HG03442 (cell line): ENCODE measurements around the gene LEKR1.
A peak's percentile ranks its signal among the peaks of the same experiment; 100 is the strongest.
"Not testable (repeated sequence)": the region's sequence is repeated elsewhere in the genome, so short reads cannot be mapped to it uniquely, and the experiment has no call there.

Experiments used
- ATAC-seq: cut with Tn5 transposase; IDR thresholded peaks from one replicate; pipeline ENCODE4 v1.9.1; 2021; ENCODE audit warnings: mild to moderate bottlenecking, moderate library complexity; ENCODE audit not compliant: unreplicated experiment

Gene LEKR1

DNA sequence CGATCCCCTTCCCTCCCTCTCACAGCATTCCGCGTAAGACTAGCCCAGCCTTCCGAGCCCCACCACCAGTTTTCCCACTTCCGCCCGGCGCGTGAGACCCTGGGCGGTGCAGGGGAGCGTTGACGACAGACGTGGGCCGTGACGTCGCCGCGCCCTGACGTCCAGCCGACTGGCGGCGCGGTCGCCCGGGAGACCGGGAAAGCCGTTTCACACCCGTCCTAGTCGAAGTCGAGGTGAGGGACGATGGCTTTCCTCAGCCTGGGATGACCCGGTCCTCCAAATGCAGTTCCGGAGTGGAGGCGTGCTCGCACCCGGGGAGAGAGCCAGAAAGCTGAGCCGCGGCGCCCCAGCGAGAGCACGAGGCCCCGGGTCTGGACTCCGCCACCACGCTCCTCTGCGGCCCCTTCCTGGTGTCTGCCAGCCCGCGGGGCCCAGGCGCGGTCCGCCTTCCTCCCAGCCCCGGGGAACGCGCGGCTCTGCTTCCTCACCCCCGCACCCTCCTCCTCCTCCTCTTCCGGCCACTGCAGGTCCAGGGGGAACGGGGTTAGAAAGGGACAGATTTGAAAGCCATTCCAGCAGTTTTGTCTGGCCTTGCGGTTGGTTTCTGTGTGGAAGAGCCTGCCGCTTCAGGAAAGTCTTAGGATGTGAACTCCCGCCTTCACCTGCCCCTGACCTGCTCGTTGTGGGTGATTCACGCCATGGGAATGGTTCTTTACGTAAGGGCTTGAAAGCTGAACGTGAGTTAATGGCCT is at the start of gene LEKR1:
TSS of gene LEKR1 (plus strand) at position 210 of the 752 bp plus-strand sequence. CDS start 2,977 bp downstream, outside the sequence.
- ATAC-seq = peak; percentile 82

DNA sequence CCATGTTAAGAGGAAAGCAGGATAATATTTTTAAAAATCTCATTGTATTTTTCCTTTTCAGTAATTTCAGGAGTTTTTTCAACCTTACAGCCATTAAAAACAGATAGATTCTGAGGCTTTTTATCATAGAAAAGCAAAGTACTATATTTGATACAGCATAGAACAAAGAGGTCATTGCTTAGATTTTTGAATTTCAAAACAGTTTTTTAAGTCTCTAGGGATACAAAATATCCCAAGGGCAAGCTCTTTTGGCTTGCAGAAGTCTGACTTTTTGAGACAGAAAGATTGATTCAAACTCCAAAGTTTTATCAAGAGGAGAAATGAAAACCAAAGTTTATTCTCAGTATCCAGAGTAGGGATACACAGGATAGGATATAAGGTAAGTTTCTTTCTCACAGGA is 49.3 kb upstream of the LEKR1 start:
- ATAC-seq = no peak

DNA sequence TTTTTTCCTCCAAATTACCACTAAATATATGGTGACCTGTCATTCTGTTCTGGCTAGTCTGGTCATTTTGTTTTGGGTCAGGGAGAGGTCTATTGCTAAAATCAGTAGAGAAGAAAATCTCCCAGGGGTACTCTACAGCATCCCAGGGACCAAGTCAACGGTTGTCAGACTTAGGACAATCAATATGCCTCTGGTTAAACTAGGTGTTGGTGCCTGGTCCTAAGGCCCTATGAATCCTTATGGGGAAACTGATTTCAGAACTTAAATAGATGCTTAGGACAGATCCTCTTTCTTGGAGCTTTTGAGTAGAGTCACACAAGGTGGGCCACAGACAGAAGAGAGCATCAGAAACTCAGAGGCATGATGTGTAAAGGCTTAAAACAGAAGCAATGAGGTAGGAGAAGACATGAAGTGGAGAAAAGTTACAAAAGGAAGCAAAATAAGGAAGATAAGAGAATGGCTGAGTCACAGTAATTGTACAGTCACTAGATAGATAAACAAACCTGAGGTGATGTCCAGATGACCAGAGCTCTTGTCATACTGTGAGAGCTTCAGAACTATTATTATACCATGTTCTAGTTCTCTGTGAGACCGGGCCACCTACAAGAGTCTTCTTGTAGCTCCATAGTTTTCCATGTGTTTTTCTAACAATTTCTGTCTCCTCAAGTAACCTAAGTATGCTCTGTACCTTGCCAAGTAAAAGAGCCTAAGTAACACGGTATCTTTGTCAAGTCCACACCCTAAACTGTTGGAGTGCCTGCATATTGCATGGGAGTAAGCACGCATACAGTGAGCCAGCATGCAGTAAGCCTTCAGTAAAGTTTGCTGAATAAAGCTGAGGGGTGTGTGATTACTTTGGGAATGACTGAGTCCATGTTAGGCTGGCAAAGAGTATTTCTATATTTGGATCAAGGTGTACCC is 44.6 kb upstream of the LEKR1 start:
- no peak for ATAC-seq

DNA sequence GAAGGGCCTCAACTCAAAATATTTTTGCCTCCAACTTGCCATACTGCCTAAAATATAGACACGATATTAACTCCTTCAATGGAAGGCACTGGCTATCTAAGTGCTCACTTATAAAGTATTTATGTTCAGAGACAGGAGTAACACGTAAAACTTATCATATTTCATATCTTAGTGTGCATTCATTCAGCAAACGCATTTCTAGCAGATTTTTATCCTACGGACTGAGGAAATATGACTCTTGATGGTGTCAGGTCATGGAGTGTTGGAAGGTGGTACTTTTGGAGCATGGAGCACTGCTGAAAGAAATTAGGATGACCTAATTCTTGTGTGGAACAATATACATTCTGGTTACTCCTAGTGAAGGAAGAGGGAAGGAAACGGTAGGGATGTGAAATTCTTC is 43.8 kb upstream of the LEKR1 start:
- no peak for ATAC-seq

DNA sequence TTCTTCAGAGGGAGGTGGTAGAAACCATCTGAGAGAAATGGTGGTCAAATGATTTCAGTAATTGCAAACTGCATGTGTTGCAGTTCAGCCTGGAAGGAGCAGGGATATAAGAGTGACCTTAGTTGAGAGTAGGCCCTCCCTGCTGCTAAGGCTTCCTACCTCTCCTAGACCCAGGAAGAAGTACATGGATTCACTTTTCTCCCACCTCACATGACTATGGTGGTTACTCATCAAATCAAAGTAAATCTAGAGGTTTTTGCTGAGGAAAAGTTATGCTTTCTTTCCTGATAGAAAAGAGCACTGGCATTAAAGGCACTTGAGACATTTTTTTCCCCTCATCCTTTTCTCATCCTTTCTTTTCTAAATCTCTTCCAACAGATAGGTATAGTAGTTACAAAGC is 43.2 kb upstream of the LEKR1 start:
- ATAC-seq = no peak

DNA sequence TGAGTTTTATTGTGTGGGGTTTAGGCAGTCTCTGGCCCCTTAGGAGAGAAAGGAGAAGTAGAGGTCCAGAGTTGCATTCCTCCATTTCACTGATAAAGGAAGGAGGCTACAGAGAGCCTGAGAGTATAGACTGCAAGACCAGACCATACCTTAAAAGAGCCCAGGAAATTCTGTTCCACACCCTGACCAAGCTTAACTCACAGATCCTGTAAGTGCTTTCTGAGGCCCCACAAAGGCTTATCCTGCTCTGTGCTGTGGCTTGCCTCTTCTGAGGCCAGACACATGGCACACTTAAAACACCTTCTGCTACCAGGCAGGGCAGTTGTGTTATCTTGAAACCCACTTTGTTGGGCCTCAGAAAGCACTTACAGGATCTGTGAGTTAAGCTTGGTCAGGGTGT is 39.2 kb upstream of the LEKR1 start:
- no peak for ATAC-seq

DNA sequence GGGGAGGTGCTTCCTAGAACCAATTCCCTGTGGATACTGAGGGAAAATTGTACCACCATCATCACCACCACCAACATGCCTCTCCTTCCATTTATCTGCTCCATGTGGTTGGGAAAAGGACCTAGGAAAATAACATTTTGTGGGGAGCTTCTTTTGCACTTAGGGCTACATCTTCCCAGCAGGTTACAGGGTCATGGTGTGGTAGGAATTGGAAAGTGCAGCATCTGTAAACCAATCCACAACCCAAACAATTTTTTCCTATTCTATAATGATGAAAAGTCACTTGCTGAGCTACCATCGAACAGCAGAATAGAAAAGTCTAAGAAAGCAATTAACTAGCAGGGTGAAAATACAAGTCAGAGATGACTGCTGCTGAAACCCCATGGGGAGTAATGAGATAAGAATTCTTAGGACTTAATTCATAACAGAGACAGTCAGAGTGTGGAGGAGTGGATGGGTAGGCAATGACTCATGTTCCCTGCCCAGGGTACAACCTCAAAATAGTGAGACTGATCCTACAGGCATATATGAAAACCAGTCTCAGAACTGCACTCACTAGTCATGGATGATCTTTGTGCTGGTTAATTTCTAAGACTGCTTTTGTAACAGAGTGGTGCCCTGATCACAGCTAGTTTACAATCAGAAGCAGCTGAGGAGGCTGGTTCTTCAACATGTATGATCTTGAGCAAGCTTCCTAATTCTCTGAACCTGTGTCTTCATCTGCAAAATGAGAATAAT is 38.1 kb upstream of the LEKR1 start:
- peak; percentile 93 for ATAC-seq

DNA sequence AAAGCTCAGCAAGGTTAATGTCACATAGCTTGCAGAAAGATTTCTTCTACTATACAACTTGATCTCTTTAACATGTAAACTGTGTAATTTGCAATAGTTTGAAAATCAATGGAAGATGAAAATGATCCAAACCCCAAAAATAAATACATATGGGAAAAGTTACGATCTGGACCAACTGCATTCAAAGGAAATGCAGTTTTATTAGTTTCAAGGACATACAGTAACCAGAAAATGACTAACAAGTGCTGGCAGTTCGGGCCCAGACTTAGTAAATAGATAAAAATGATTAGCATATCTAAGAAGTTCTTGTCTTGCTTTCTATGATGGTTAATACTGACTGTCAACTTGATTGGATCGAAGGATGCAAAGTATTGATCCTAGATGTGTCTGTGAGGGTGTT is 37.3 kb upstream of the LEKR1 start:
- no peak for ATAC-seq

DNA sequence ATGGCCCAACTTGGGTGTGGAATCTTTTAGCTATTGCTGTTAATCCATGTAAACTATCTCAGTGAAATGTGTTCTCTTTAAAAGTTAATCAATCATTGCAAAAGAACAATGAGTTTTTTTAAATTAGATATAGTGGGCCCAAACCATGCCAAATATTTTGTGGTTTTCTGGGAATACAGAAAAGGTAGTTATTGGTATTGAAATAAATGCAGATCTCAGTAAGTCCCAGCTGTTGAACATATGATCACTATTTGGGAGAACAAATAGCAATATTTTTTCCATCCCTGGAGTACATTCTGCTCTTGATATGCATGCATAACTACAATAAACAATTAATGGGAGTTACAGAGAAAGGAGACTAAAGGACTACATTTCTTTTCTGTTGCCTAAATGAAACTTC is 36.0 kb upstream of the LEKR1 start:
- no peak for ATAC-seq

DNA sequence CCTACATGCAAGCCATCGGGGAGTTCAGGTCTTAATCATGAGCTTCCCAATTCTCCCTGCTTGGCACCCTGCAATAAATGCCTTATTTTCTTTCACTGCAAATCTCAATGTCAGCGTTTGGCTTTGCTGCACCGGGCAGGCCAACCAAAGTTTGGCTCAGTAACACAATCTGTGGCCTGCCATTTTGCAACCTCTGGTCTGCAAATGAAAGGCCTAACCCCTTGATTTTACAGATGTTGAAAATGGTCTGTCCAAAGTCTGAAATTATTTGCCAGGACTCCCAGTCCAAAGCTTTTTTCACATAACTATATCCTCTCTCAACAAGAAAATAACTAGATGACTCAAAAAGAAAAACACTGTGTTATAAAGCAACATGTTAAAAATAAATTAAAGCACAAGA is 34.0 kb upstream of the LEKR1 start:
- ATAC-seq = no peak

DNA sequence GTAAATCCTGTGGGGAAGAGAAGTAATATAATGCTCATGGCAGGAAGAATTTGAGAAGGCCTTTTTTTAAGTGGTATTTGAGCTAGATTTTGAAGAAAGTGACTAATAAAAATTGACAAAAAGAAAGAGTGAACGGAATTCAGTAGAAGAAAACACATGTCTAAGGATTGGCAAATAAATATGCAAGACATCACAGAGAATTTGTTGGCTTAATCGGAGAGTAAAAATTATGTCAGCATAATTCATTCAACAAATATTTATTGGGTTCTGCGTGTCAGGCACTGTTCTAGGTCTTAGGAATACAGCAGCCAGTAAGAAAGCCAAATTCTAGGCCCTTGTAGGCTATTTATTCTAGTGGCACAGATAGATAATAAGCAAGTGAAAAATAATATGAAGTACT is 33.6 kb upstream of the LEKR1 start:
- ATAC-seq = no peak

DNA sequence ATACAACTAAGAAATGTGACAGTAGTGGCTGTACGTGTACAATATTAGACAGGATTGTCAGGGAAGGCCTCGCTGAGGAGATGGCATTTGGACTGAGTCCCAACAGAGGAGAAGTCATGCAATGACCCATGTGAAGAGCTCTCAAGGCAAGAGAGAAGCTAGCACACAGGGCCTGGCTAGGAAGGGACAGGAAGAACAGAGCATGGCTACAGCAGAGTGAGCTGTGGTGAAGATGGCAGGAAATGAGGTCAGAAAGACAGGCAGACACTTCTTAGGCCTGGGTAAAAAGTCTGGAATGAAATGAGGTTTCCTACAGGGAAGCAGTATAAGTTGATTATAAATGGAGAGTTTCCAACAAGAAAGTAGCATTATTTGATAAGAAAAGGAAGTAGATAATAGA is 33.2 kb upstream of the LEKR1 start:
- ATAC-seq = peak; percentile 36

DNA sequence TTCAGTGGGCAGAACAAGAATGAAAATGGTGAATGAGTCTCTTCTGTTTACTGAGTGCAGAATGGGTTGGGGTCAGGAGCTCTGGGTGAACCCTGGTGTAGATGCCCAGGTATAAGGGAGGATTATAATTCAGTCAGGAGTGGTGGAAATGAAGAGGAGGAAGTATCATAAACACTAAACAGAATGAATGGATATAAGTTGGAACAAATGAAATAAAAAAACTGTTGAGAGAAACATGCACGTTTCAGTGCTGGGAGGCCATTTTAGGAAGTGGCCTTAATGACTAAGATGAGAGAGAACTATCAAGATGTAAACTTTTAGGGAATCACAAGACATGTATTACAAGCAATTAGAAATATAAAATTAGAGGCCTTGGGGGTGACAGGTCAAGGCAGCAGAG is 32.8 kb upstream of the LEKR1 start:
- ATAC-seq = no peak

DNA sequence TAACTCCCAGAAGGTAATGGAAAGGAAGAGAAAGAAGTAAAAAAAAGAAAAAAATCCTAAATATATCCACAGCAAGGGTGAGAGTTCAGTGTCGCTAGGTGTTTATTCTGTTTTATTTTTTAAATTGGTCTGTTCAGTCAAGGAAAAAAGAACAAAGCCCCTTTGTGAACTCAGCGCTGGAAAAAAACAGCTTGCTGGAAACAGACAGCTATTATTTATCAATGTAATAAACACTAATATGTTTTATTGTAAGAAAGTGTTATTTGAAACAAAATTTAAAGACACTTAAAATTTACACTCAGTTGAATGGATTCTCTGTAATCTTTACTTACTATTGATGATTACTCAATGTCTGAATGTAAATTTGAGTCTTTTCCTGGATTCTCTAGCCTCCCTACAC is 32.3 kb upstream of the LEKR1 start:
- no peak for ATAC-seq

DNA sequence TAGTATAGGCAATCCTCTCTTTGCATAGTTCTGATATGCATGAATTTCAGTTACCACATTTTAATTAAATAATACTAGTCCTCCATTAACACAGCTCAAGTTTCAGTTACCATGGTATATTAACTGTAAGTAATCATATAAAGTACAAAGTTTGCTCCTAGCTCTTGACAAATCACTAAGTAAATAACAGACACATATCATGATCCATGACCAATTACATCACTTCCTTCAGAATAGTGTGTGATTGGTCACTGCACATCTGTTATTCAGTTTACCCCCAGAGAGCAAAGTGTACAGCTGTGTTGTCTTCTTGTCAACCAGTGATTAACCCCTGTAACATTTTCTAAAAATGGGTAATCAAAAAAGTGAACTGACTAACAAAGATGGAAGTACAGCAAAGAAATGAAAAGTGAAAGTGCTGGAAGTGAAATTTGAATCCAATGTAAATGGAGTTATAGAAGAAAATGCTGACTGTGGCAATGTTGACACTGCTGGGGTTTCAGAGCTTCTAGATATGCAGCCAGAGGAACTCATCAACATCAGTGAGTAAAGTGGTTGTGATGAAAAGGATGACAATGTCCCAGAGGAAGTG is 30.2 kb upstream of the LEKR1 start:
- no peak for ATAC-seq

DNA sequence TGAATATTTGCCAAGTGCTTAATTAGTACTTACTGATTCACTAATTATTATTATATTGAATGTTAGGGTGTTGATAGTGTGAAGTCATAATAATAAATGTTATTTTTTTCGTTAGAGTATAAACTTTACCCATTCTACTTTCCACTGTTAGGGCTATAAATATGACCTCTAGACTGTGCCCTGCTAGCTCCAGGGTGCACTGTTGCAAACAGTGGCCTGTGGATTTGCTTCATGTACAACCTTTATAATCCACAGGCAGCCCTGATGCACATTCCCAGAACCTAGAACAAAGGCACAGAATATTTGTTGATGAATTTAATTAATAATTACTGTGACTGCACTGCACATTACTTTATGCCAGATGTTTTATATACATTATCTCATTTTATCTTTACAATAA is 28.8 kb upstream of the LEKR1 start:
- no peak for ATAC-seq

DNA sequence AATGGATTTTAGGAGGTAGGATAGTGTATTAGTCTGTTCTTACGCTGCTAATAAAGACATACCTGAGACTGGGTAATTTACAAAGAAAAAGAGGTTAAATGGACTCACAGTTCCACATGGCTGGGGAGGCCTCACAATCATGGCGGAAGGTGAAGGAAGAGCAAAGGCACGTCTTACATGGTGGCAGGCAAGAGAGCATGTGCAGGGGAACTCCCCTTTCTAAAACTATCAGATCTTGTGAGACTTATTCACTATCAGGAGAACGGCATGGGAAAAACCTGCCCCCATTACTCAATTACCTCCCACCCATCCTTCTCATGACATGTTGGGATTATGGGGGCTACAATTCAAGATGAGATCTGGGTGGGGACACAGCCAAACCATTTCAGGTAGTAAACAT is 25.9 kb upstream of the LEKR1 start:
- ATAC-seq = not testable (repeated sequence)

DNA sequence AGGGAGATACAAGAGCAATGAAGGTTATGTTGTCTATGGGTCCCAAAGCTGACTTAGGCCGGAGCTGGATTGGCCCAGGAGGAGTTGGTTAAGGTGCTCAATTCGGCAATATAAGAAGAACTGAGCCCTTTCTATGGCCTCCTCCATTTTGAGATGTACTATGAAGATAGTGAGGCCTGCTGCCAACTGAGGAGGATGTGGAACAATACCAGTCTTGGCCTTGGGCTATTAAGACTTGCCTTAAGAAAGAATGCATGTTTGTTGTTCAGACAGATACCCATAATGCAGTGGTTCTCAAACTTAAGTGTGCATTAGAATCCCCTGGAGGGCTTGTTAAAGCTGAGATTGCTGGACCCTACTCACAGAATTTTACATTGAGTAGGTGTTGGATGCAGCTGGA is 24.4 kb upstream of the LEKR1 start:
- no peak for ATAC-seq

DNA sequence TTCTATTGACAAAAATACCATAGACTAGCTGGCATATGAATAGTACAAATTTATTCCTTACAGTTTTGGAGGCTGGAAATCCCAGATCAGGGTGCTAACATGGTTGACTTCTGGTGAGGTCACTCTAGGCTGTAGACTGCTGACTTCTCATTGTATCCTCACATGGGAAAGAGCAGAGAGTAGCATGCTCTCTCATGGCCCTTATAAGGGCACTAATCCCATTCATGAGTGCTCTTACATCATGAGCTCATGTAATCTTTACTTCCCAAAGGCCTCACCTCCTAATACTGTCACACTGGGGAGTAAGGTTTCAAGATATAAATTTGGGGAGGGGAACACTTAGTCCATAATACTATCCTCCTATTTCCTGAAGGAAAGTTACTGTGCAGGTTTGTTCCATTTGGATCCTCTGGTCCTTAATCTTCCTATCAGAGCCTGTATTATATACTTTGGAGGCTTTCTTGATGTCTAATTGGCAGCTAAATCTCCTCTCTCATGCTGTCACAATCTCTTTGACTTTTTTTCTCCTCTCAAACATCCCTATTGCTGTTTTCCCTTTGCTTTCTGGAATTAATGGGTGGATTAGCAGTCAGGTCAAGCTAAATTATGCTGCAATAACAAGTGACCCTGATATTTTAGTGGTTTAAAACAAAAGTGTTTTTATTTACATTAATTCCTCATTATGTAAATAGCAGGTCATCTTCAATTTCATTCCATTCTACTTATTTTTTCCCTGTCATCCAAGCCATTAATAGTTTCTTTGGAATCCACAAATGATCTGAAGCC is 23.1 kb upstream of the LEKR1 start:
- ATAC-seq = no peak
